IMR-90 (cell line): ENCODE measurements around the gene RBPJ. TPM values are rescaled to one million over a fixed set of nuclear protein-coding genes. Genes with fewer than 3 reads are reported as not detected.
A peak's percentile ranks its signal among the peaks of the same experiment; 100 is the strongest.

ENCODE experiments used
- ATAC-seq: fragments of 200-7000 bp; cut with Tn5 transposase; 2 replicates; pipeline ENCODE4 v1.9.1; 2020; ENCODE audit warnings: low read depth, mild to moderate bottlenecking, moderate library complexity
- BruUV-seq: library from RNA; stranded (reverse); fragments of 400-500 nt; replicated peaks from 2 replicates; lab custom pipeline; 2021; lab: Mats Ljungman, UMichigan
- CTCF ChIA-PET: fragments of 300-600 bp; formaldehyde crosslinking; extraction: SDS; loops from one replicate; lab custom pipeline; 2021; ENCODE audit warnings: antibody characterized with exemption; lab: Yijun Ruan, JAX
- POLR2A ChIA-PET: fragments of 300-600 bp; sonication (Branson Sonifier 250); formaldehyde crosslinking; loops from one replicate; lab custom pipeline; 2022; ENCODE audit warnings: antibody characterized with exemption; ENCODE audit not compliant: unreplicated experiment; lab: Charles Lee
- DNase-seq: peaks from one replicate; pipeline ENCODE4 v3.0.0; 2013
- H2AFZ ChIP-seq: replicated peaks from 2 replicates; pipeline ENCODE3; 2013; ENCODE audit warnings: low read length, mild to moderate bottlenecking; ENCODE audit not compliant: poor library complexity
- H2AK5ac ChIP-seq: 2 replicates; pipeline ENCODE4 v1.6.1; 2013; ENCODE audit warnings: low read depth, low read length, inconsistent platforms
- H2AK9ac ChIP-seq: replicated peaks from 2 replicates; pipeline ENCODE3; 2013; ENCODE audit warnings: mild to moderate bottlenecking, low read depth, low read length, moderate library complexity; ENCODE audit not compliant: poor library complexity
- H2BK120ac ChIP-seq: 2 replicates; pipeline ENCODE4 v1.6.1; 2013; ENCODE audit warnings: low read depth, low read length, inconsistent platforms
- H2BK15ac ChIP-seq: 3 replicates; pipeline ENCODE4 v1.6.1; 2013; ENCODE audit warnings: low read depth, low read length, inconsistent platforms
- H2BK20ac ChIP-seq: 2 replicates; pipeline ENCODE4 v1.6.1; 2013; ENCODE audit warnings: low read depth, mild to moderate bottlenecking, inconsistent platforms, low read length, moderate library complexity
- H2BK5ac ChIP-seq: 2 replicates; pipeline ENCODE4 v1.6.1; 2013; ENCODE audit warnings: mild to moderate bottlenecking, low read depth, low read length, inconsistent platforms; ENCODE audit not compliant: poor library complexity, severe bottlenecking
- H3K14ac ChIP-seq: replicated peaks from 2 replicates; pipeline ENCODE4 v1.6.1; 2013; ENCODE audit warnings: low read depth, low read length, inconsistent platforms
- H3K18ac ChIP-seq: 2 replicates; pipeline ENCODE4 v1.6.1; 2013; ENCODE audit warnings: low read depth, low read length, control low read depth
- H3K23ac ChIP-seq: 2 replicates; pipeline ENCODE4 v1.6.1; 2013; ENCODE audit warnings: low read depth, low read length, inconsistent platforms
- H3K27ac ChIP-seq: 2 replicates; pipeline ENCODE4 v1.5.1; 2013; ENCODE audit warnings: mild to moderate bottlenecking, control low read depth, low read length; ENCODE audit not compliant: insufficient read depth
- H3K27me3 ChIP-seq: 2 replicates; pipeline ENCODE4 v1.6.1; 2013; ENCODE audit warnings: low read length; ENCODE audit not compliant: control insufficient read depth, insufficient read depth
- H3K36me3 ChIP-seq: 2 replicates; pipeline ENCODE4 v1.6.1; 2013; ENCODE audit warnings: low read length, mixed read lengths; ENCODE audit not compliant: control insufficient read depth, insufficient read depth
- H3K4ac ChIP-seq: 2 replicates; pipeline ENCODE4 v1.6.1; 2013; ENCODE audit warnings: low read depth, low read length, inconsistent platforms
- H3K4me1 ChIP-seq: 2 replicates; pipeline ENCODE4 v1.6.1; 2013; ENCODE audit warnings: low read length, mixed read lengths; ENCODE audit not compliant: control insufficient read depth, insufficient read depth
- H3K4me2 ChIP-seq: 2 replicates; pipeline ENCODE4 v1.6.1; 2013; ENCODE audit warnings: low read depth, mild to moderate bottlenecking, control low read depth, low read length, moderate library complexity
- H3K4me3 ChIP-seq: 2 replicates; pipeline ENCODE4 v1.5.1; 2013; ENCODE audit warnings: low read depth, mild to moderate bottlenecking, control low read depth, low read length, moderate library complexity; ENCODE audit not compliant: insufficient read depth
- H3K56ac ChIP-seq: 2 replicates; pipeline ENCODE4 v1.6.1; 2013; ENCODE audit warnings: low read length, inconsistent platforms; ENCODE audit not compliant: insufficient read depth; ENCODE audit errors: extremely low read depth
- H3K79me1 ChIP-seq, 2 experiments: 2 replicates each; pipeline ENCODE4 v1.6.1; 2013; ENCODE audit warnings: low read length in 2 of 2, inconsistent platforms in 1 of 2, low read depth in 1 of 2
- H3K9ac ChIP-seq: 2 replicates; pipeline ENCODE4 v1.6.1; 2013; ENCODE audit warnings: low read depth, low read length, control low read depth
- H3K9me1 ChIP-seq: 2 replicates; pipeline ENCODE4 v1.6.1; 2013; ENCODE audit warnings: low read length, inconsistent platforms; ENCODE audit not compliant: insufficient read depth
- H3K9me3 ChIP-seq: 2 replicates; pipeline ENCODE4 v1.6.1; 2013; ENCODE audit warnings: low read length; ENCODE audit not compliant: control insufficient read depth, insufficient read depth
- H4K20me1 ChIP-seq: 2 replicates; pipeline ENCODE4 v1.6.1; 2013; ENCODE audit warnings: low read length, inconsistent platforms; ENCODE audit not compliant: insufficient read depth
- H4K5ac ChIP-seq: 2 replicates; pipeline ENCODE4 v1.6.1; 2013; ENCODE audit warnings: mild to moderate bottlenecking, low read depth, low read length, control low read depth
- H4K8ac ChIP-seq, 2 experiments: 2 replicates each; pipeline ENCODE4 v1.6.1; 2013; ENCODE audit warnings: low read depth in 2 of 2, low read length in 2 of 2, control low read depth in 1 of 2, inconsistent platforms in 1 of 2
- H4K91ac ChIP-seq: 2 replicates; pipeline ENCODE4 v1.6.1; 2013; ENCODE audit warnings: low read depth, low read length, inconsistent platforms; ENCODE audit not compliant: insufficient read depth
- BHLHE40 ChIP-seq: fragments of 150-350 bp; IDR thresholded peaks from 2 replicates; pipeline ENCODE4 v1.6.1; 2016; ENCODE audit warnings: mild to moderate bottlenecking, low read depth, low read length
- CHD1 ChIP-seq: IDR thresholded peaks from 2 replicates; pipeline ENCODE4 v1.6.1; 2012; ENCODE audit warnings: low read depth, low read length, improper control_type of control experiment
- ELK1 ChIP-seq: fragments of 150-350 bp; IDR thresholded peaks from 2 replicates; pipeline ENCODE4 v1.6.1; 2016; ENCODE audit warnings: low read depth, mild to moderate bottlenecking, low read length, moderate library complexity, borderline replicate concordance
- FOS ChIP-seq: fragments of 150-350 bp; IDR thresholded peaks from 2 replicates; pipeline ENCODE4 v1.6.1; 2016; ENCODE audit warnings: low read depth, low read length
- MAFK ChIP-seq: IDR thresholded peaks from 2 replicates; pipeline ENCODE4 v1.6.1; 2012; ENCODE audit warnings: low read depth, low read length, improper control_type of control experiment
- MAZ ChIP-seq: IDR thresholded peaks from 2 replicates; pipeline ENCODE4 v1.6.1; 2012; ENCODE audit warnings: low read depth, mild to moderate bottlenecking, low read length, improper control_type of control experiment, moderate library complexity, borderline replicate concordance
- MXI1 ChIP-seq: IDR thresholded peaks from 2 replicates; pipeline ENCODE4 v1.6.1; 2012; ENCODE audit warnings: low read depth, mild to moderate bottlenecking, low read length, moderate library complexity, borderline replicate concordance
- NFE2L2 ChIP-seq: fragments of 150-350 bp; IDR thresholded peaks from 2 replicates; pipeline ENCODE4 v1.6.1; 2016; ENCODE audit warnings: low read depth, mild to moderate bottlenecking, low read length
- POLR2A ChIP-seq: IDR thresholded peaks from 2 replicates; pipeline ENCODE4 v1.6.1; 2012; ENCODE audit warnings: mild to moderate bottlenecking, low read depth, low read length
- RAD21 ChIP-seq: IDR thresholded peaks from 2 replicates; pipeline ENCODE4 v1.6.1; 2012; ENCODE audit warnings: low read length, improper control_type of control experiment
- RCOR1 ChIP-seq: IDR thresholded peaks from 2 replicates; pipeline ENCODE4 v1.6.1; 2012; ENCODE audit warnings: mild to moderate bottlenecking, low read length, improper control_type of control experiment; ENCODE audit not compliant: insufficient replicate concordance
- SMC3 ChIP-seq: fragments of 150-350 bp; IDR thresholded peaks from 2 replicates; pipeline ENCODE4 v1.6.1; 2016; ENCODE audit warnings: low read depth, mild to moderate bottlenecking, antibody characterized with exemption, low read length, moderate library complexity
- dilution Hi-C: fragments of 300-500 bp; cut with HindIII; formaldehyde crosslinking; loops from one replicate; pipeline ENCODE4 v1.14.3; 2018; ENCODE audit warnings: low sequenced_read_pairs; ENCODE audit not compliant: unreplicated experiment
- in situ Hi-C: fragments of 300-500 bp; cut with MboI; formaldehyde crosslinking; loops from 3 replicates; pipeline ENCODE4 v1.14.3; 2019; ENCODE audit warnings: low sequenced_read_pairs, inconsistent platforms, mixed read lengths
- intact Hi-C: fragments of 100-400 bp; cut with micrococcal nuclease; formaldehyde crosslinking; loops from 2 replicates; pipeline ENCODE4 v1.10.0; 2022
- polyA plus RNA-seq, 3 experiments: library from polyadenylated mRNA; depleted of rRNA; stranded (reverse); fragments of >200 nt; gene quantifications; 2 replicates each; pipeline ENCODE4 v1.2.3, GENCODE V29; 2012; ENCODE audit warnings: low replicate concordance in 1 of 3
- total RNA-seq: library from RNA; depleted of rRNA; stranded (reverse); fragments of >200 nt; gene quantifications from 2 replicates; pipeline ENCODE4 v1.2.3, GENCODE V29; 2012

Gene RBPJ
- total and polyA plus RNA-seq, 2 of the 4 experiments (the other 2 are of a cell fraction), result 50.3 to 148 TPM

DNA sequence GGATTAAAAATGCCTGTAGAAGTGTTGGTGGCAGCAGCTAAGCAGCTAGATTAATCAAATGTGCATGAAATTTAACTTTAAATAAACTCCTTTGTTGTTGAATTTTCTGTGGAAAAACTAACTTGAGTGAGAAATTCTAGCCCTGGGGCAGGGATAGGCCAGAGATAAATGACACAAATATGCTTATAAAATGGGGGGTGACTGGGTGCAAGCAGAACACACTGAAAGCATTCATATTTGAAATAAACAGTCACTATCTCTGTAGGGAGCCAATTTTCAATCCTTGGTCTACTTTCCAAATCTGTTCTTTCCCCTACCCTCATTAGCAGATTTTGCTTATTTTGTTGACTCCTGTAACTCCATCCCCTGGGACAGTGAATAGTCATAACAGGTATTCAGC is 47.9 kb downstream of the RBPJ start:
- Histone ChIP-seq H2BK20ac (no peak overlapping the region), H2BK120ac (no peak overlapping the region), H3K4me3 (no peak overlapping the region), H3K36me3 (peaks cover 8% of the 10 kb centered on the region; the same call in 1 of the 2 replicates), H3K18ac (no peak overlapping the region), H3K27me3 (no peaks in the 10 kb centered on the region), H3K9me1 (peaks cover 9% of the 10 kb centered on the region), H4K20me1 (peaks cover 47% of the 10 kb centered on the region), H3K9me3 (no peaks in the 10 kb centered on the region), H4K91ac (no peak overlapping the region), H3K14ac (no peak overlapping the region), H3K56ac (no peak overlapping the region), H2AK9ac (no peak overlapping the region), H3K79me1 (peaks cover 21 to 64% of the 10 kb centered on the region in 2 experiments), H4K8ac (no peak overlapping the region), H2AK5ac (no peak overlapping the region), H3K4ac (no peak overlapping the region), H3K4me1 (peaks cover 23% of the 10 kb centered on the region), H2BK15ac (no peak overlapping the region), H4K5ac (peak overlapping the region; percentile 53; the same call in 1 of the 2 replicates), H2AFZ (no peak overlapping the region), H3K27ac (no peak overlapping the region), H3K23ac (no peak overlapping the region), H3K4me2 (no peak overlapping the region), H3K9ac (no peak overlapping the region), H2BK5ac (peak overlapping the region; percentile 4)
- TF ChIP-seq RCOR1 (no peak), FOS (no peak), NFE2L2 (no peak), BHLHE40 (no peak), CHD1 (no peak), ELK1 (no peak), POLR2A (no peak), MXI1 (no peak), MAZ (no peak), RAD21 (no peak), MAFK (no peak), SMC3 (no peak)
- in situ Hi-C loops (no loop called here), dilution Hi-C loops (no loop called here), intact Hi-C loops (no loop called here)
- ChIA-PET CTCF (no interaction called here), POLR2A (no interaction called here)
- no TSS peak for BruUV-seq
- no peak for ATAC-seq
- no peak for DNase-seq
